Activated CD4-positive, alpha-beta memory T cell treated with anti-CD3 and anti-CD28 coated beads, Interleukin-2, amount 10 ng/mL, durations not matched to agents 7 days and 5 days (primary cell): Measurements from ENCODE around the gene LIPE. TPM values are rescaled to one million over a fixed set of nuclear protein-coding genes. Genes with fewer than 3 reads are reported as not detected.
A peak's percentile ranks its signal among the peaks of the same experiment; 100 is the strongest.

Source experiments
- CTCF ChIA-PET: fragments of 350-600 bp; sonication (Branson Sonifier 250); formaldehyde crosslinking; loops from one replicate; lab custom pipeline; 2021; ENCODE audit warnings: antibody characterized with exemption, inconsistent platforms; lab: Charles Lee
- POLR2A ChIA-PET: fragments of 350-600 bp; sonication (Branson Sonifier 250); formaldehyde crosslinking; loops from one replicate; lab custom pipeline; 2021; ENCODE audit warnings: antibody characterized with exemption; lab: Charles Lee
- DNase-seq: peaks from one replicate; pipeline ENCODE4 v3.0.0-alpha.2; 2020
- H3K27ac Mint-ChIP-seq: one replicate; pipeline ENCODE4 v1.8.0; 2021; ENCODE audit warnings: mild to moderate bottlenecking, mixed read lengths
- H3K27me3 Mint-ChIP-seq: one replicate; pipeline ENCODE4 v1.8.0; 2021; ENCODE audit warnings: mixed read lengths
- H3K36me3 Mint-ChIP-seq: one replicate; pipeline ENCODE4 v1.8.0; 2021; ENCODE audit warnings: low read depth, mixed read lengths
- H3K4me1 Mint-ChIP-seq: one replicate; pipeline ENCODE4 v1.8.0; 2021; ENCODE audit warnings: mixed read lengths
- H3K4me3 Mint-ChIP-seq: one replicate; pipeline ENCODE4 v1.8.0; 2021; ENCODE audit warnings: mild to moderate bottlenecking, mixed read lengths
- H3K9me3 Mint-ChIP-seq: one replicate; pipeline ENCODE4 v1.8.0; 2021; ENCODE audit warnings: mixed read lengths
- total RNA-seq, 2 experiments: library from RNA; stranded (reverse); gene quantifications; one replicate each; pipeline ENCODE4 v1.2.3, GENCODE V29; 2021

LIPE gene
- total RNA-seq, 2 experiments from 2014 or later, result 34.7 to 37.2 TPM

DNA sequence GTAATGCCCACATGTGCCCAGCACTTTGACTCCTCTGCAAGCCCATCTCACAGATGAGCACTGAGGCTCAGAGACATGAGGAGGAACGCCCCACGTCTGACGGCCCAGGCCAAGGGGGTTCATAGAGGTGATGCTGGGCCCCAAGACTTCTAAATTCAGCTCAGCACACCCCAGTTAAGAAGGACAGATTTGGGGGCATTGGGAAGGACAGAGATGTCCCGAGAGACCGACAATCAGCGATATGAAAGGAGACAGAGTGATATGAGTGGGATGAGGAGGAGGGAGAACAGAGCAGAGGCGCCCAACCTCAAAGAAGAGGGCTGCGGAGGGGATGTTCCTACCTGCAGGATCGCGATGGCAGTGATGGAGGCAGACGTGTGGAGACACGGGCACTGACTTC lies 37.3 kb downstream of the LIPE start, which contains the start of gene CNFN:
CNFN (minus strand) TSS at position 399 of the 400 bp plus-strand sequence. CDS start 1,260 bp downstream, outside the sequence.
- Mint-ChIP-seq H3K36me3 (no peaks in the 10 kb centered on the region), H3K27me3 (peaks cover 34% of the 10 kb centered on the region), H3K4me3 (no peak within 1 kb of the TSS), H3K27ac (no peak within 1 kb of the TSS), H3K9me3 (no peaks in the 10 kb centered on the region), H3K4me1 (peaks cover 7% of the 10 kb centered on the region)
- POLR2A ChIA-PET, result no interaction called here
- no peak for DNase-seq
- CTCF ChIA-PET, result no interaction called here

DNA sequence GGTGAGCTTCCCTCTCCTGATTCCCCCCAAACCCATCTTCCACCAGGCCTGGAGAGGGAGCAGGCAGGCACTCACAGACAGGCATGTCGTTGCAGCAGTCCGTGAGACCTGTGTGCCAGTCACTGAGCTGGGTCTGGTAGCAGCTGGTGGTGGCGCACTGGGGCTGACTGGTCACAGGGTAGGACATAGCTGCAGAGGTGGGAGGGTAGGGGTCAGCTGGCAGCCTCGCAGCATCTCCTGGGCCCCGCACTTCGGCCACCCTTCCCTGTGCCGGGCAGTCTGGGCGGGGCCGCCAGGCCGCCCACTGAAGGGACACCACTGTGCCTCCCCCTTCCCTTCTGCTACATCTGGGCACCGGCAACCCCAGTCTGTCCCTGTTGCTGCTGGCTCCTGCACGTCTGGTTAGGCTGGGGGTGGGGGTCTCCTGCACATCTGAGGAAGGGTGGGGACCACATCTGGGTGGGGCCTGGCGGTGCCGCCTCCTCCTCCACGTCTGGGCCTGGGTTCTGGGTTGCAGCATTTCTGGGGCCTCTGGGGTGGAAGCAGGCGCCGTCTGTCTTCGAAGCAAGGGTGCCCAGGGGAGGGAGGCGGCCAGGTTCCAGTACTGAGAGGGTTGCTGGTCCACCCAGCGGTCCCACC lies 38.2 kb downstream of the LIPE start:
- Mint-ChIP-seq H3K27me3 (peaks cover 33% of the 10 kb centered on the region), H3K36me3 (no peaks in the 10 kb centered on the region), H3K4me1 (peaks cover 7% of the 10 kb centered on the region), H3K4me3 (no peak overlapping the region), H3K9me3 (no peaks in the 10 kb centered on the region), H3K27ac (no peak overlapping the region)
- no peak for DNase-seq
- ChIA-PET POLR2A (interaction anchor here (1.0 kb wide), 1 partner anchor 11 kb away, joined by 3 read pairs; no protein-coding TSS in a partner anchor), CTCF (interaction anchor here (1.1 kb wide), 1 partner anchor 50 kb away, joined by 3 read pairs; no protein-coding TSS in a partner anchor)

DNA sequence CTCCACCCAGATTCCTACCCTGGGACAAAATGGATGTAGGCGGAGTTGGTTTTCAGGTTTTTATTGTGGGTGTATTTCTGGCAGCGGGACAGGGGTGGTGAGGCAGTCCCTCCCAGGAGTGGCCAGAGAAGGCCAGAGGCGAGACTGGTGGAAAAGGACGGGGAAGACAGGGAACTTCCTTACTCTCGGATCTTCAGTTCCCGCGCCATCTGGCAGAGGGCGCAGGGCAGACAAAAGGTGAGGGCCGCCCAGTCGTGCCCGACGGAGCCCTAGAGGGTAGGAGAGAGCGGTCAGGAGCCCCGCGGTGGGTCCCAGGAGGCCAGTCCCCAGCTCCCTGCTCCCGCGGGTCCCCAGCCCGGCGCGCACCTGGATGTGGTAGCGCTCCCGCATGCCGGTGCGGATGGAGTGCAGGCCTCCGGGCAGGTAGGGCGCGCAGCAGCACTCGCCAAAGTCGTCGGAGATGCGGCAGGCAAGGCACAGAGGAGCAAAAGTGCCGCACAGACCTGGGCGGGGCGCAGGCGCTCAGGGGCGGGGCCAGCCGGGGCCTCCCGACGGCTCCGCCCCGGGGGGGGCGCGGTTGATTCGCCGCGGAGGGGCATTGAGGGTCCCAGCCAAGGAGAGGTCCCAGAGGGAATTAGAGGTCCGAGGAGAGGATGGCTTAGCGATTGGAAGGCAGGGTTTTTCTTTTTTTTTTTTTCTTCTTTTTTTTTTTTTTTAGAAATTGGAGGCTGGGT lies 40.0 kb downstream of the LIPE start:
- H3K27ac Mint-ChIP-seq, result no peak overlapping the region
- peaks cover 7% of the 10 kb centered on the region for H3K4me1 Mint-ChIP-seq
- H3K36me3 Mint-ChIP-seq, result no peaks in the 10 kb centered on the region
- DNase-seq, result peak; percentile 73
- no peaks in the 10 kb centered on the region for H3K9me3 Mint-ChIP-seq
- H3K27me3 Mint-ChIP-seq, result peaks cover 39% of the 10 kb centered on the region
- CTCF ChIA-PET, result interaction anchor here (0.7 to 1.4 kb wide), 6 partner anchors 10 to 179 kb away, joined by 3 to 9 read pairs (median 4); no protein-coding TSS in a partner anchor
- peak overlapping the region; percentile 25 for H3K4me3 Mint-ChIP-seq
- POLR2A ChIA-PET, result no interaction called here

DNA sequence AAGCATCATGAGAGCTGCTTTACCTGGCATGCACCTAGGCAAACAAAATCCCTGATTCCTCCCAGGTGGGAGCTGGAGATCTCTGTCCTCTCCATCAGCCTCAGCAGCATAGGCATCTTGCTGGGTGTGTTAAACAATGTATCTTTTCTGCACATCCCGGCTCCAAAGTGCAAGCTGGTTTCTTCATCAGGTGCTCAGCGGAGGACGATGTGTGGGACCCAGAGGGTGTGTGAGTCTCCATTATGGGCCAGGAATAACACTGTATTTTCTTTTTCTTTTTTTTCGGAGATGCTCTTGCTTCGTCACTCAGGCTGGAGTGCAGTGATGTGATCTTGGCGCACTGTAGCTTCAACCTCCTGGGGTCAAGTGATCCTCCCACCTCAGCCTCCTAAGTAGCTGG lies 47.0 kb downstream of the LIPE start:
- H3K27me3 Mint-ChIP-seq, result peaks cover 15% of the 10 kb centered on the region
- H3K4me1 Mint-ChIP-seq, result no peaks in the 10 kb centered on the region
- H3K27ac Mint-ChIP-seq, result no peak overlapping the region
- POLR2A ChIA-PET, result interaction anchor here (3.5 kb wide), 1 partner anchor 16 kb away, joined by 9 read pairs; no protein-coding TSS in a partner anchor
- DNase-seq, result no peak
- H3K36me3 Mint-ChIP-seq, result no peaks in the 10 kb centered on the region
- no peaks in the 10 kb centered on the region for H3K9me3 Mint-ChIP-seq
- H3K4me3 Mint-ChIP-seq, result no peak overlapping the region
- CTCF ChIA-PET, result no interaction called here

DNA sequence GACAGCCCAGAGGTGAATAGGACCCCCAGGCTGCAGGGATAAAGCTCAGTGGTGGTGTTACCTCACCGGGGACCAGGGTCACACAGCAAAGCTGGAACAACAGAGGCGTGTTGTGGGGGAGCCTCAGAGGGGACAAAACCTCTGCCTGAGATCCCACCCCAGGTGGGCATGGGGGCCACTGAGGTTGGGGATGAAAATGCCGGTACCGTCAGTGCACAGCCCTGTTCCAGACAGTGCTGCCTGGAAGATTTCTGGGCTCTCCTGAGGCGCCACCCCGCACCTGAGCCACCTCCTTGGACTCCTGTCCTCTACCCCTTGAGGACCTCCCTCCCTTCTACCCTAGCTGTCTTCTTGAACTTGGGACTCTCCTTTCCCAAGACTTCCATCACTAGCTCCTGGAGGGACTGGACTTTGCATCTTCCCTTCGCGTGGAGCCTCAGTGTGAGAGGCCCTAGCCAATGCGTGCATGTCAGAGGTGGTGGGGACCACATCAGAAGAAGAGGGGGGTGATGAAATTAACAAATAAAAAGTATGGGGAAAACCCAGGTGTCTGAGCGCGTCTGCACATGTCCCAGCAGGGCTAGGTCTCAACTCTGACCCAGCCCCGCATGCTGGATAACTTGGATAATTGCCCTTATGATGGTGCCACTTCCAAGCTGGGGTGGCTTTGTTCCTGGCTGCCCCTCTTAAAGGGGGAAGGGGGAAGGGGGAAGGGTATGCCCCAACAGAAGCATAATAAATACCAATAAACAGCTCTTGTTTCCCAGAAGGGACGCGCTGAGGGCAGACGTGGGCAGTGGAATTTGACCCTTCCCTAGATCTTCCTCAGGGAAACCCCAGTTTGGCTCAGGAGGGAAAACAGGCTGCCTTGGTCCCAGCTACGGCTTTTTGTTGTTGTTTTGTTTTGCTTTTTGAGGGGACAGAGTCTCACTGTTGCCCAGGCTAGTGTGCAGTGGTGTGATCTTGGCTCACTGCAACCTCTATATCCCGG lies 48.7 kb downstream of the LIPE start:
- no peak overlapping the region for H3K4me3 Mint-ChIP-seq
- DNase-seq, result no peak
- peaks cover 15% of the 10 kb centered on the region for H3K27me3 Mint-ChIP-seq
- ChIA-PET POLR2A (interaction anchor here (1.0 to 3.5 kb wide), 3 partner anchors 11 to 23 kb away, joined by 3 to 9 read pairs (median 3); no protein-coding TSS in a partner anchor), CTCF (no interaction called here)
- no peaks in the 10 kb centered on the region for H3K9me3 Mint-ChIP-seq
- no peaks in the 10 kb centered on the region for H3K4me1 Mint-ChIP-seq
- no peaks in the 10 kb centered on the region for H3K36me3 Mint-ChIP-seq
- H3K27ac Mint-ChIP-seq, result no peak overlapping the region

DNA sequence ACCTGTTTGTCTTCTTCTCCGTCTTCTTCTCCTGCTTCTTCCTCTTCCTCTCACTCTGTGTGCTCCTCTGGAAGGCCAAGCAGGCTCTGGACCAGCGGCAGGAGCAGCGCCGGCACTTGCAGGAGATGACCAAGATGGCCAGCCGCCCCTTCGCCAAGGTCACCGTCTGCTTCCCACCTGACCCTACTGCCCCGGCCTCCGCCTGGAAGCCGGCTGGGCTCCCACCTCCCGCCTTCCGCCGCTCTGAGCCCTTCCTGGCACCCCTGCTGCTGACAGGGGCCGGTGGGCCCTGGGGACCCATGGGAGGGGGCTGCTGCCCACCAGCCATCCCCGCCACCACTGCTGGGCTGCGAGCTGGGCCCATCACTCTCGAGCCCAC lies 51.0 kb downstream of the LIPE start:
- Mint-ChIP-seq H3K4me1 (no peaks in the 10 kb centered on the region), H3K27ac (no peak overlapping the region), H3K27me3 (peaks cover 5% of the 10 kb centered on the region), H3K36me3 (no peaks in the 10 kb centered on the region), H3K9me3 (no peaks in the 10 kb centered on the region), H3K4me3 (no peak overlapping the region)
- ChIA-PET CTCF (no interaction called here), POLR2A (no interaction called here)
- DNase-seq, result no peak

DNA sequence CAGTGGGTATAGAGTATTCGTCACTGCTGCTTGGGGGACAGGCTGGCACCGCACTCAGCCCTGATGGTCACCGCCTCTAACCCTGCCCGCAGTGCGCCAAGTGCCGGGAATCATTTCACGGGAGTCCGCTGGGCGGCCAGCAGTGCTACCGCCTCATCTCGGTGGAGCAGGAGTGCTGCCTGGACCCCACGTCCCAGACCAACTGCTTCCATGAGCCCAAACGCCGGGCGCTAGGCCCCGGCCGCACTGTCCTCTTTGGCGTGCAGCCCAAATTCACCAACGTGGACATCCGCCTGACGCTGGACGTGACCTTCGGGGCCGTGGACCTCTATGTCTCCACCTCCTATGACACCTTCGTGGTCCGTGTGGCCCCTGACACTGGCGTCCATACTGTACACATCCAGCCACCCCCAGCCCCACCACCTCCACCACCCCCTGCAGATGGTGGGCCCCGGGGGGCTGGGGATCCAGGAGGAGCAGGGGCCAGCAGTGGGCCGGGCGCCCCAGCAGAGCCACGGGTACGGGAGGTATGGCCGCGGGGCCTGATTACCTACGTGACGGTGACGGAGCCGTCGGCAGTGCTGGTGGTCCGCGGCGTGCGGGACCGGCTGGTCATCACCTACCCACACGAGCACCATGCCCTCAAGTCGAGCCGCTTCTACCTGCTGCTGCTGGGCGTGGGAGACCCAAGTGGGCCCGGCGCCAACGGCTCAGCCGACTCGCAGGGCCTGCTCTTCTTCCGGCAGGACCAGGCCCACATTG lies 51.6 kb downstream of the LIPE start:
- CTCF ChIA-PET, result no interaction called here
- Mint-ChIP-seq H3K4me3 (no peak overlapping the region), H3K36me3 (no peaks in the 10 kb centered on the region), H3K27ac (no peak overlapping the region), H3K27me3 (peaks cover 5% of the 10 kb centered on the region), H3K4me1 (no peaks in the 10 kb centered on the region), H3K9me3 (no peaks in the 10 kb centered on the region)
- POLR2A ChIA-PET, result no interaction called here
- DNase-seq, result no peak

DNA sequence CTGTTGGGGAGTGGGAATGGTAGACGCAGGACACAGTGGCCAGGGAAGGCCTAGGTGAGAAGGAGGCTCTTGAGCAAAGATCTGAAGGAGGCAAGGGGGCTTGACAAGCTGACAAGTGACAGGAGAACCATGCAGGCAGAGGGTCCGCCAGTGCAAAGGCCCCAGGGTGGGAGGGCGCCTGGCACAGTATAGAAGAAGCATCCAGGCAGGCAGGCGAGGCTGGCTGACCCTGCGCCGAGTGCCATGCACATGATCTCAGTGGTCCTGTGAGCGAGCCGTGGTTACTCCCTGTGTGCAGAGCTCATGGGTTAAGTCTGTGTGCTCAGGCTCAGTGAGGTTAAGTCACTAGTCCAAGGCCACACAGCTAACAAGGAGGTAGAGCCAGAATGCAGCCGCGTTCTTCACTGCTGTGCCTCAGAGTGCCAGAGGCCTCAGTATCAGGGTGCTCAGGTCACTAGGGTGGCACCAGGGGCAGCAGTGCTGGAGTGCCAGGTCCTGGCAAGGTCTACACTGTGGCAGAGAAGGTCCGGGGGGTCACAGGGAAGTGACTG lies 52.3 kb downstream of the LIPE start:
- Mint-ChIP-seq H3K9me3 (no peaks in the 10 kb centered on the region), H3K27ac (no peak overlapping the region), H3K36me3 (no peaks in the 10 kb centered on the region), H3K27me3 (peaks cover 4% of the 10 kb centered on the region), H3K4me1 (no peaks in the 10 kb centered on the region), H3K4me3 (no peak overlapping the region)
- ChIA-PET POLR2A (no interaction called here), CTCF (no interaction called here)
- DNase-seq, result no peak

DNA sequence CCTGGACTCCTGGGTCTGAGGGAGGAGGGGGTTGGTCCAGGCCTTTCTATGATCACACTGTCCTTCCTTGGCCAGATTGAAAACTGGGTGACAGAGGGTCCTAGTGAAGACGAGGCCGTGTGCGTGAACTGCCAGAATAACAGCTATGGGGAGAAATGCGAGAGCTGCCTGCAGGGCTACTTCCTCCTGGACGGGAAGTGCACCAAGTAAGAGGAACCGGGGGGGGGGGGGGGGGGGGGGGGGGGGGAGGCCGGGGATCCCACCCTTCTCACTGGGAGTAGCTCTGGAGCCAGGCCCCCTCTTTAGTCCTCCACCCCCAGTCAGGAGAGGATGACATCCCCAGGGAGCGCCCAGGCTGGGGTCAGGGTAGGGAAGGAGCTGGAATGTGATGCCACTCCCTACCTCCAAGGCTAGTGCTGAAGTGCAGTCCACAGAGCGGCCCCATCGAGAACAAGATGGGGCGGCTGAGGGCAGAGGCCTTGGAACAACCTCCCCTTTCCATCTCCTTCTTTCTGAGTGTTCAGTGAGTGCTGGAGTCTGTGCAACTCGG lies 56.5 kb downstream of the LIPE start:
- no peak overlapping the region for H3K4me3 Mint-ChIP-seq

DNA sequence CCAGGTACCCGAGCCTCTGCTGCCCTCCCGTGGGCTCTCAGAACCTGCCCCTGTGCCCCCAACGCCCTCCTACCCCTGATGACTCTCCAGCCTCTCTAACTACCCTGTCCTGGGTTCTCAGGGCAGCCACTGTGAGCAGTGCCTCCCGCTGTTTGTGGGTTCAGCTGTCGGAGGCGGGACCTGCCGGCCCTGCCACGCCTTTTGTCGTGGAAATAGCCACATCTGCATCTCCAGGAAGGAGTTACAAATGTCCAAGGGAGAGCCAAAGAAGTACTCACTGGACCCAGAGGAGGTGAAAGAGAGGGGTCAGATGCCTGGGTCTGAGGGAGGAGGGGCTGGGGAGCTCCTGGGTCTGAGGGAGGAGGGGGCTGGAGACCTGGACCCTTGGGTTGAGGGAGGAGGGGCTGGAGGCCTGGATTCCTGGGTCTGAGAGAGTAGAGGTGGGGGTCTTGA lies 57.1 kb downstream of the LIPE start:
- POLR2A ChIA-PET, result no interaction called here
- Mint-ChIP-seq H3K4me3 (no peak overlapping the region), H3K36me3 (no peaks in the 10 kb centered on the region), H3K9me3 (no peaks in the 10 kb centered on the region), H3K27ac (no peak overlapping the region), H3K4me1 (no peaks in the 10 kb centered on the region), H3K27me3 (no peaks in the 10 kb centered on the region)
- DNase-seq, result no peak
- CTCF ChIA-PET, result no interaction called here

More for the DNA sequence above, 56.5 kb downstream of the LIPE start:
- H3K4me1 Mint-ChIP-seq, result no peaks in the 10 kb centered on the region
- no peaks in the 10 kb centered on the region for H3K27me3 Mint-ChIP-seq
- CTCF ChIA-PET, result no interaction called here
- no peaks in the 10 kb centered on the region for H3K9me3 Mint-ChIP-seq
- no peaks in the 10 kb centered on the region for H3K36me3 Mint-ChIP-seq
- POLR2A ChIA-PET, result no interaction called here
- DNase-seq, result no peak
- H3K27ac Mint-ChIP-seq, result no peak overlapping the region

DNA sequence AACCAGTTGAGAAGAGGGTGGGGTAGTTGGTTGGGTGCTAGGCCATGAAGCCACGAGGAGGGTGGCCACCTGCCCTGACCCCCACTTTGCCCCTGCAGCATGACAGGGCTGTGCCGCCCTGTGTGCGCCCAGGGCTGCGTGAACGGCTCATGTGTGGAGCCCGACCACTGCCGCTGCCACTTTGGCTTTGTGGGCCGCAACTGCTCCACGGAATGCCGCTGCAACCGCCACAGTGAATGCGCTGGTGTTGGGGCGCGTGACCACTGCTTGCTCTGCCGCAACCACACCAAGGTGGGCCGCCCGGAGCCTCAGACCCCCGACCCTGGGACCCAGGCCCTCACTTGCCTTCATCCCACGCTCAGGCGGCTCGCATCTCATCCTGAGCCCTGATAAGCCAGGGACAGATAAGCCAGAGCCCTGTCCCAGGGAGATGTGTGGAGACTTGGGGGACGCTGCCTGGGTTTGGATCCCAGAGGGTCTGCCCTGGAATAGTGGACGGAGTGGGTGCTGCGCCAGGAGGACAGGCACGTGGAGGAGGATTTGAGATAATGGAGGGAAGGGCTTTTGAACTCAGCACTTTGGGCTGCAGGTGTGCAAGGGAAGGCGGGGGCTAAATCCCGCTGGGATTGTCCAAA lies 57.6 kb downstream of the LIPE start:
- H3K27ac Mint-ChIP-seq, result no peak overlapping the region
- H3K36me3 Mint-ChIP-seq, result peaks cover 1% of the 10 kb centered on the region
- no peaks in the 10 kb centered on the region for H3K27me3 Mint-ChIP-seq
- ChIA-PET POLR2A (no interaction called here), CTCF (no interaction called here)
- no peak overlapping the region for H3K4me3 Mint-ChIP-seq
- no peaks in the 10 kb centered on the region for H3K4me1 Mint-ChIP-seq
- no peak for DNase-seq
- H3K9me3 Mint-ChIP-seq, result no peaks in the 10 kb centered on the region
